Dendritic cell treated with granulocyte-macrophage colony-stimulating factor and Interleukin-4, amounts not matched to agents 40 ng/mL and 50 ng/mL, for 4 days (primary cell): ENCODE measurements around the gene PARP12.

Experiments
- H3K27ac Mint-ChIP-seq: one replicate; pipeline ENCODE4 v1.8.0; 2022; ENCODE audit warnings: mild to moderate bottlenecking, mixed read lengths
- H3K27me3 Mint-ChIP-seq: one replicate; pipeline ENCODE4 v1.8.0; 2022; ENCODE audit warnings: mild to moderate bottlenecking, mixed read lengths
- H3K36me3 Mint-ChIP-seq: one replicate; pipeline ENCODE4 v1.8.0; 2022; ENCODE audit warnings: low read depth, mixed read lengths
- H3K4me1 Mint-ChIP-seq: one replicate; pipeline ENCODE4 v1.8.0; 2022; ENCODE audit warnings: low read depth, mixed read lengths
- H3K4me3 Mint-ChIP-seq: one replicate; pipeline ENCODE4 v1.8.0; 2022; ENCODE audit warnings: mild to moderate bottlenecking, moderate library complexity, mixed read lengths
- H3K9me3 Mint-ChIP-seq: one replicate; pipeline ENCODE4 v1.8.0; 2022; ENCODE audit warnings: mixed read lengths
- intact Hi-C: fragments of 100-400 bp; cut with micrococcal nuclease; formaldehyde crosslinking; loops from one replicate; pipeline ENCODE4 v1.15.0; 2022

PARP12 gene

DNA sequence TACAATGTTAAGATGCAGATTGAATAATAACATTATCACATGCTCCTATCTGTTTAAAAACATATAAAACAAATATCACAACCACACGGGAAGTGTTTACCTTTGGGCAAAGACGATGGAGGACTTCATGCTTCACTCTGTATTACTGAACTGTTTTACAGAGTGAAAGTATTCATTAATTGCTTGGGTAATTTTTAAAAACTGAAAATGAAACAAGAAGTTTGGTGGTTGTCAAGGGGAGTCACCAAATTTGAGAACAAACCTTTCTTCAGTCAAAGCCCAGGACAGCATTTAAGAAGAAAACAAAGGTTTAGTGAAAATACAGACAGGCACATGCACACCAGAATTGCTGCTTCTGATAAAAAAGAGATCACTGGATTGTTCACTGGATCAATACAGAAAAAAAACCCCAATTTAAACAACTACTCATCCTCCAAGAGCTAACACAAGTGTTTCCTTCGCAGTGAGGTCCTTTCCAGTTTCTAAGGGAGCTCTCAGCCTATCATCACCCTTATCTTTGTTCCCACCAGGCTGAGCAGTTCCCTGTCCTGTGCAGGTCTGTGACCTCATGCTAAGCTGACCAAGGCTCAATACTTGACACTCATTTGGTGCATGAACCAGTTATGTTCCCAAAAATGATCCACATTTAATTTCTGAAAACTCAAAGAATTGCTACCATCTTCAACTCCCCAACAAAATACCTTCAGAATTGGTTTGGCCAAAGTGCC lies 8.8 kb downstream of the PARP12 start:
- Mint-ChIP-seq H3K36me3 (peaks cover 92% of the 10 kb centered on the region), H3K4me3 (no peak overlapping the region), H3K9me3 (no peaks in the 10 kb centered on the region), H3K4me1 (peaks cover 75% of the 10 kb centered on the region), H3K27me3 (no peaks in the 10 kb centered on the region), H3K27ac (peak overlapping the region; percentile 38)
- intact Hi-C loops, result no loop called here

- peaks cover 92% of the 10 kb centered on the region for H3K36me3 Mint-ChIP-seq
- H3K27ac Mint-ChIP-seq, result no peak overlapping the region
- intact Hi-C loops, result no loop called here
These were observed 10.9 kb downstream of the PARP12 start for GRCh38 chr7:140051820-140052219.

GRCh38 chr7:140050100-140050499 lies 12.7 kb downstream of the PARP12 start:
- no peak overlapping the region for H3K27ac Mint-ChIP-seq
- intact Hi-C loops, result no loop called here
- H3K27me3 Mint-ChIP-seq, result no peaks in the 10 kb centered on the region
- peaks cover 92% of the 10 kb centered on the region for H3K36me3 Mint-ChIP-seq
- no peak overlapping the region for H3K4me3 Mint-ChIP-seq
- H3K9me3 Mint-ChIP-seq, result no peaks in the 10 kb centered on the region
- peaks cover 41% of the 10 kb centered on the region for H3K4me1 Mint-ChIP-seq

More at GRCh38 chr7:140051820-140052219, 10.9 kb downstream of the PARP12 start:
- no peak overlapping the region for H3K4me3 Mint-ChIP-seq
- H3K9me3 Mint-ChIP-seq, result no peaks in the 10 kb centered on the region
- H3K27me3 Mint-ChIP-seq, result no peaks in the 10 kb centered on the region
- H3K4me1 Mint-ChIP-seq, result peaks cover 55% of the 10 kb centered on the region

- Mint-ChIP-seq H3K27me3 (no peaks in the 10 kb centered on the region), H3K4me1 (peaks cover 35% of the 10 kb centered on the region), H3K9me3 (no peaks in the 10 kb centered on the region), H3K4me3 (no peak overlapping the region), H3K36me3 (peaks cover 92% of the 10 kb centered on the region), H3K27ac (no peak overlapping the region)
- intact Hi-C loops, result no loop called here
These were observed 13.3 kb downstream of the PARP12 start for GRCh38 chr7:140049339-140050024.

- no peaks in the 10 kb centered on the region for H3K27me3 Mint-ChIP-seq
- H3K9me3 Mint-ChIP-seq, result no peaks in the 10 kb centered on the region
- intact Hi-C loops, result no loop called here
- H3K27ac Mint-ChIP-seq, result no peak overlapping the region
- H3K4me3 Mint-ChIP-seq, result no peak overlapping the region
- peaks cover 92% of the 10 kb centered on the region for H3K36me3 Mint-ChIP-seq
- peaks cover 30% of the 10 kb centered on the region for H3K4me1 Mint-ChIP-seq
These were observed 13.8 kb downstream of the PARP12 start for GRCh38 chr7:140048989-140049338.

- no peaks in the 10 kb centered on the region for H3K27me3 Mint-ChIP-seq
- no peaks in the 10 kb centered on the region for H3K9me3 Mint-ChIP-seq
- no peak overlapping the region for H3K4me3 Mint-ChIP-seq
- peaks cover 24% of the 10 kb centered on the region for H3K4me1 Mint-ChIP-seq
- no peak overlapping the region for H3K27ac Mint-ChIP-seq
- peaks cover 92% of the 10 kb centered on the region for H3K36me3 Mint-ChIP-seq
- intact Hi-C loops, result no loop called here
These were observed 14.6 kb downstream of the PARP12 start for GRCh38 chr7:140048138-140048537.

DNA sequence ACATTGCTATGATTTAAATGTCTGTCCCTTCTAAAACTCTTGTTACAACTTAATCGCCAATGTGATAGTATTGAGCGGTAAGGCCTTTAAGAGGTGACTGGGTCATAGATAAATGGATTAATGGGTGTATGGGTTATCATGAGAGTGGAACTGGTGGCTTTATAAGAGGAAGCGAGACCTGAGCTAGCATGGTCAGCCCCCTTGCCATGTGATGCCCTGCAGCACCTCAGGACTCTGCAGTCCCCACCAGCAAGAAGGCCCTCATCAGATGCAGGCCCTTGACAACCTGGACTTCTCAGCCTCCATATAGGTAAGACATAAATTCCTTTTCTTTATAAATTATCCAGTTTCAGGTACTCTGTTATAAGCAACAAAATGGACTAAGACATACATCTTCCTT lies 15.6 kb downstream of the PARP12 start:
- intact Hi-C loops, result no loop called here
- Mint-ChIP-seq H3K27me3 (no peaks in the 10 kb centered on the region), H3K27ac (no peak overlapping the region), H3K9me3 (no peaks in the 10 kb centered on the region), H3K4me3 (no peak overlapping the region), H3K36me3 (peaks cover 92% of the 10 kb centered on the region), H3K4me1 (peaks cover 22% of the 10 kb centered on the region)

DNA sequence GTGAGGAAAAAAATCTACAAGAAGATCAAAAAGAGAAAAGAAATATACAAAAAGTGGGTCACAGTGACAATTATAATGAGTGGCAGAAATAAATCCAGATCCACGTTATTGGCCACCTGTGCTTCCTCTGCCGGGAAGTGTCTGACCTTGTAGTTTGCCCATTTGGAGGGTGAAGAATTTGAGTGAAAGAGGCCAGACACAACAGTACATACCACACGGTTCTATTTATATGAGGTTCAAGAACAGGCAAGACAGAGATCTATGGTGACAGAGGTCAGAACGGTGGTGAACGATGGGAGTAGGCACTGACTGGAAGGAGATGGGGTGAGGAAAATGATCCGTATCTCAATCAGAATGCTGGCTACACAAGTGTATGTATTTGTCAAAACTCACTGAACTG lies 17.1 kb downstream of the PARP12 start:
- no peak overlapping the region for H3K27ac Mint-ChIP-seq
- intact Hi-C loops, result no loop called here
- no peak overlapping the region for H3K4me3 Mint-ChIP-seq
- no peaks in the 10 kb centered on the region for H3K9me3 Mint-ChIP-seq
- peaks cover 15% of the 10 kb centered on the region for H3K4me1 Mint-ChIP-seq
- no peaks in the 10 kb centered on the region for H3K27me3 Mint-ChIP-seq
- H3K36me3 Mint-ChIP-seq, result peaks cover 95% of the 10 kb centered on the region

- intact Hi-C loops, result no loop called here
These were observed 18.5 kb downstream of the PARP12 start for GRCh38 chr7:140044251-140044650.

DNA sequence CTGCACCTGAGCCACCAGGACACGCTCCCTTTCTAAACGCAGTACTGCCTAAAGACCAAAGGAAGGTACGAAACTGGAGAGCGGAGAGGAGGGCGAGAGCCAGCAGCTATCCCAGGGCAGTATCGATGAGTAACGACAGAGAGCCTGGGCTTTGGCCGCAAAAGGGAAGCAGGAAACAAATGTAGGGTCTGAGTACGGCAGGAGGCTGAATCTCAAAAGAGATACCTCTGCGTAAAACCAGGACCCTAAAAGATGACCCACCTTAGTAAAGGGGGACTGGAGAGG lies 20.4 kb downstream of the PARP12 start:
- Mint-ChIP-seq H3K36me3 (peaks cover 100% of the 10 kb centered on the region), H3K9me3 (no peaks in the 10 kb centered on the region), H3K4me3 (no peak overlapping the region), H3K27me3 (no peaks in the 10 kb centered on the region), H3K27ac (no peak overlapping the region), H3K4me1 (peaks cover 23% of the 10 kb centered on the region)
- intact Hi-C loops, result no loop called here

More at GRCh38 chr7:140044251-140044650, 18.5 kb downstream of the PARP12 start:
- Mint-ChIP-seq H3K4me1 (peaks cover 10% of the 10 kb centered on the region), H3K27me3 (no peaks in the 10 kb centered on the region), H3K36me3 (peaks cover 96% of the 10 kb centered on the region), H3K9me3 (no peaks in the 10 kb centered on the region), H3K4me3 (no peak overlapping the region), H3K27ac (no peak overlapping the region)

GRCh38 chr7:140041659-140042385 lies 20.9 kb downstream of the PARP12 start:
- intact Hi-C loops, result no loop called here
- Mint-ChIP-seq H3K9me3 (no peaks in the 10 kb centered on the region), H3K27me3 (no peaks in the 10 kb centered on the region), H3K4me3 (no peak overlapping the region), H3K4me1 (peaks cover 28% of the 10 kb centered on the region), H3K36me3 (peaks cover 100% of the 10 kb centered on the region), H3K27ac (no peak overlapping the region)

DNA sequence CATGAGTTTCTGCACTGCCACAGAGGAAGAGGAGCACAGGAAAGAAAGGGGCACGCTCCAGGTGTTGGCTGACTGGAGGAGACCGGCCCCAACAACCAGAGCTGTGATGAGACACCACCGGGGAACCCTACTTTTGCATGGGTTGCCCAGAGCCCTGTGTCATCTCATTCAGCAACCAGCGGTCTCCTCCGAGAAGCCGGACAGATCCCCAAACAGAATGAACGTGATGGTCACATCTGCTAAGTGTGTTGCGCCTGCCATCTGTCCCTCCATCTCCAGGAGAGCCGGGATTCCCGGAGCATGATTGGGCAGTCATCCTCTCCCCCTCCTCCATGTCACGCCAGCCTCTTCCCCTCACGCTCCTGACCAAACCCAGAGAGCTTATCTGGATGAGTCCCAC lies 22.9 kb downstream of the PARP12 start:
- H3K9me3 Mint-ChIP-seq, result no peaks in the 10 kb centered on the region
- H3K4me3 Mint-ChIP-seq, result no peak overlapping the region
- no peak overlapping the region for H3K27ac Mint-ChIP-seq
- peaks cover 100% of the 10 kb centered on the region for H3K36me3 Mint-ChIP-seq
- no peaks in the 10 kb centered on the region for H3K27me3 Mint-ChIP-seq
- peaks cover 43% of the 10 kb centered on the region for H3K4me1 Mint-ChIP-seq
- intact Hi-C loops, result no loop called here

DNA sequence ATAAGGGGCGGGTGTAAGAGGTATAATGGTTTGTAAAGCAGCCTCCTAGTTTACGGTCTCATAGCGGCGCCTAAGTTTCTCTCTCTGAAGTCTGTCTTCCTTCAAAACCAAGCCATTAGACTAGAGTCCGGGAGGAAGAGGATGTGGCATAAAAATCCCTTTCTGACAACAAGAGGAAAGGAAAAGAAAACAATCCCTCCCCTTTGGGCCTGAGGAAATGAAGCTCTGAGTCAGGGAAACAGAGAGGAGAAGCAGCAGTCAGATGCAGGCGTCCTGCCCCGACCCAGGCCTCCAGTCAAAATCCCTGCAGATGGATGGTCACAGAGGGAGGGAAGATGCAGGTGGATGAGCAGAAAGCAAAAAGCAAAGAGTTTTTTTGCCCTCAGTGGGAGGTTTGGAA lies 23.7 kb downstream of the PARP12 start:
- Mint-ChIP-seq H3K36me3 (peaks cover 100% of the 10 kb centered on the region), H3K27ac (no peak overlapping the region), H3K4me1 (peaks cover 43% of the 10 kb centered on the region), H3K9me3 (no peaks in the 10 kb centered on the region), H3K27me3 (no peaks in the 10 kb centered on the region), H3K4me3 (no peak overlapping the region)
- intact Hi-C loops, result no loop called here

DNA sequence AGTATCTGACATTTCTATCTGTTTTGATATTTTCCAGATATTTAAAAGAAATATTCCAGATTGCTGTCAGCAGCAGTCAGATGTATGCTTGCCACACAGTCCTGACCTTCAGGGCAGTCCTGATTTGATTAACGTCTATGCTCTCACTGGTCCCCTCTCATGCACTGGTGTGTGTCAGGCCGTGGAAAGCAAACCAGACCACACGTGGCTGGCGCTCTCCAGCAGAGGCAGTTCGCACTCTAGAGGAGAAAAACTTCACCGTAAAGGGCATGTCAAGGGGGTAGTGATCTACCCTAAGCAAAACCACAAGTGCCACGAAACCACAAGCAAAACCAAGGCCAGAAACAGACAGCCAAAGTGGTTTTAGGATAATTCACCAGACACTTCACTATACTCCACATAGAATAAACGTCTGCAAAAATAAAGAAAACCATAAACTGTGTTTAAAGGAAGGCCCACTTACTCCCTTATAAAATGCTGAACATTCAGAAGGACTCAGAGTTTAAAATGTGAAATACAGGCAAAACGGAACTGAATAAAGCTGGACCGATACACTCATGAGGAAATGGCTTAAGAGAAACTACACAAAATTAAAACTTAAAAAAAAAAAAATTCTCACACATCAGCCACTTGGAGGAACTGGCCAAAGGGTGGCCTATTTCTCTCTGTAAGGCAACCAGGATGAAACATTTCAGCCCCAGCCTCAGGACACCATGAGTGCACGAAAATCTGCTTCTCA lies 26.4 kb downstream of the PARP12 start:
- Mint-ChIP-seq H3K27me3 (no peaks in the 10 kb centered on the region), H3K36me3 (peaks cover 99% of the 10 kb centered on the region), H3K9me3 (no peaks in the 10 kb centered on the region), H3K27ac (peak overlapping the region; percentile 48), H3K4me1 (peaks cover 53% of the 10 kb centered on the region), H3K4me3 (no peak overlapping the region)
- intact Hi-C loops, result no loop called here
